ENCODE data around the gene ZNF649.

Gene ZNF649

DNA sequence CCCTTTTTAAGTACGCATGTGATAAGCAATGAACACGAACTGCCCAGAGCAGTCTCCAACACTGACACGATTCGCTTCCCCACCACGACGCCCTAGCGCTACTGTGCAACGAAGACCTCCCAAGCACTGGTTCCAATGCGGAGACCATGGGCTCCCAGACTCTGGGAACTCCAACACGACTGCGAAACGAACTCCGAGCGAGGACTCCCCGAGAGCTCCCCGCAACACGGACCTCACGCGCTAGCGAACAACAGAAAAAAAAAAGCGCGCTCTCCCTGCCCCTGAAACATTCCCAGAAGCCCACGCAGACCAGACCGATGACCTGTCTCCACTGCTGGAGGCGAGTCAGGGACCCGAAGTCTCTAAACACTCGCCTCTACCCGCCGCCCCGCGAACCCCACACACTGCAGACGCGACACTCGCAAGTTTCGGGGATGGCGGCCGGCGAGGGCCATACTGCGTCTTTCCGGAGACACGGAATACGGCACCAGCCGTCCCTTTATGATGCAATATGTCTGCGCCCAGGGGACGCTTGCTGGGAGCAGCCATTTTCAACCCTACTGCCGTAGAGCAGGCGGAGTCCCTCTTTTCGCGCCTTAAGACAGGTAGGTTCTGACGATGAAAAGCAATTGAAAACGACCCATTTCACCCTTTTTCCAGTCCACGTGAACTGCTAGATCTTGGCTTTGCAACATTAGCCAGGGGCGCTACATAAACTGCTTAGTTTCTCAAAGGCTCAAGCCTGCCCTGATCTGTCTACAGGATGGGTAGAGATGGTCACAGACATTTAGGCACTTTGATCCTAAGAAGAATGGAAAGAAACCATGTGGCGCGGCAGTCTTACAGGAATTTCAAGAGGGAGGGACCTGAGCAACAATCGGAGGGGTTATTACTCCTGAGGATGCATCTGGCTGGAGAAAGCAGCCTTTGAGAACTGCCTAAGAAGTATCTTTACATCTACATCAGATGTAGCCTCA lies 17.0 kb downstream of the ZNF649 start, which contains the start of gene ZNF577:
Gene ZNF577 (minus strand): TSS at position 430 of the 977 bp plus-strand sequence. CDS start 7,569 bp downstream, outside the sequence.
- peak; percentile 16 for FAIRE-seq

- no peak for FAIRE-seq
Observed at GRCh38 chr19:51884713-51885112, 20.1 kb downstream of the ZNF649 start.

DNA sequence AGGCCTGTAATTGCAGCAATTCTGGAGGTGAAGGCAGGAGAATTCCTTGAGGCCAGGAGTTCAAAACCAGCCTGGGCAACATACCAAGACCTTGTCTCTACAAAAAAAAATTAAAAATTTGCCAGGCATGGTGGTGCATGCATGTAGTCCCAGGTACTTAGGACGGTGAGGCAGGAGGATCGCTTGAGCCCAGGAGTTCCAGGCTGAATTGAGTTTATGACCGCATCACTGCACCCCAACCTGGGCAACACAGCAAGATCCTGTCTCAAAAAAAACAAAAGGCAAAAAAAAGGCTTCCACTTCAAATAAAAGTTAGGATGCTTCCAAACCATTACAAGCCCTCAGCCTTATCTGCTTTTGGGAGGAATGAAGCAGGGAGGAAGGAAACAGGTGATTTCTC lies 22.3 kb downstream of the ZNF649 start:
- FAIRE-seq: no peak

DNA sequence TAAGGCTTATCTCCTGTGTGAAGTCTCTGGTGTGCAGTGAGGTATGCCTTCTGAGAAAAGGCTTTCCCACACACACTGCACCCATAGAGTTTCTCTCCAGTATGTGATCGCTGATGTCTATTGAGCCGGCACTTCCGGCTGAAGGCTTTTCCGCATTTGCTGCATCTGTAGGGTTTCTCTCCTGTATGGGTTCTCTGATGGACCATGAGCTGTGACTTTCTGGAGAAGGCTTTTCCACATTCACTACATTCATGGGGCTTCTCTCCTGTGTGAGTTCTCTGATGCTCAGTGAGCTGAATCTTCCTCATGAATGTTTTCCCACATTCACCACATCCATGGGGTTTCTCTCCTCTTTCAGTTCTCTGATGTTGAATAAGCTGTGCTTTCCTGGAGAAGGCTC lies 31.7 kb downstream of the ZNF649 start:
- FAIRE-seq: no peak

GRCh38 chr19:51861870-51862622 lies 42.8 kb downstream of the ZNF649 start:
- FAIRE-seq: no peak

Data from A204.1 (cell line).